Measurements from ENCODE around the gene MAN1C1.
A peak's percentile ranks its signal among the peaks of the same experiment; 100 is the strongest.

- TF ChIP-seq CTCF (IDR thresholded peaks at IDR 0.05): peak; percentile 72 to 97 (median 94)
- TF ChIP-seq POLR2A (IDR thresholded peaks at IDR 0.05): peak in 1 of 3 donors; percentile 1
Measured at GRCh38 chr1:25796811-25797458, 180.3 kb downstream of the MAN1C1 start.

Measured in body of pancreas (tissue), 4 donors.